ENCODE data around the gene F12. TPM values are rescaled to one million over a fixed set of nuclear protein-coding genes. Genes with fewer than 3 reads are reported as not detected.

Gene F12
- 0.12 and 0.59 TPM in 2 replicates for total RNA-seq (2014; rRNA removed; shearing (Covaris generic))

- no peak for DNase-seq (ENCODE audit: low read depth)
Measured at GRCh38 chr5:177409043-177409801, at the start of gene F12. Gene F12 (minus strand): TSS chr5:177409564. CDS start chr5:177409527, 37 bp downstream.

DNA sequence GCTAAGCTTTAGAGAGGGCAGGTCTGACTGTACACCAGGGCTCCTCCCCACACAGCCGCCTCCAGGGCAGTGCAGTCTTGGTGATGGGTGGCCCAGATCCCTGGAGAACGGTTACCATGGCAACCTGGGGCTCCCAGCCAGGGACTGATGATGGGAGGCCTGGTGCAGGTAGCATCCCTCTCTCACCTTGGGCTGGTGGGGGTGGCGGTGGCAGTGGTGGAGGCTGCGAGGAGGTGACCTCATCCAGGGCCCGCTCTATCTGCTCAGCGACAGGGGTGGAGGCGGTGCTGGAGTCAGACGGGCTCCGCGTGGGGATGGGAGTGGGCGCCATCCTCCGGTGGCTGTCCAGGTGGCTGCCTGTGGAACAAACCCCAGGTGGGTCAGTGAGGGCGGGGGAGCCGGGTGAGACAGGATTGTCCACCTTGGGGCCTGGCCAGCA is 49.6 kb upstream of the F12 start:
- peak; percentile 40 for DNase-seq (ENCODE audit: low read depth)

DNA sequence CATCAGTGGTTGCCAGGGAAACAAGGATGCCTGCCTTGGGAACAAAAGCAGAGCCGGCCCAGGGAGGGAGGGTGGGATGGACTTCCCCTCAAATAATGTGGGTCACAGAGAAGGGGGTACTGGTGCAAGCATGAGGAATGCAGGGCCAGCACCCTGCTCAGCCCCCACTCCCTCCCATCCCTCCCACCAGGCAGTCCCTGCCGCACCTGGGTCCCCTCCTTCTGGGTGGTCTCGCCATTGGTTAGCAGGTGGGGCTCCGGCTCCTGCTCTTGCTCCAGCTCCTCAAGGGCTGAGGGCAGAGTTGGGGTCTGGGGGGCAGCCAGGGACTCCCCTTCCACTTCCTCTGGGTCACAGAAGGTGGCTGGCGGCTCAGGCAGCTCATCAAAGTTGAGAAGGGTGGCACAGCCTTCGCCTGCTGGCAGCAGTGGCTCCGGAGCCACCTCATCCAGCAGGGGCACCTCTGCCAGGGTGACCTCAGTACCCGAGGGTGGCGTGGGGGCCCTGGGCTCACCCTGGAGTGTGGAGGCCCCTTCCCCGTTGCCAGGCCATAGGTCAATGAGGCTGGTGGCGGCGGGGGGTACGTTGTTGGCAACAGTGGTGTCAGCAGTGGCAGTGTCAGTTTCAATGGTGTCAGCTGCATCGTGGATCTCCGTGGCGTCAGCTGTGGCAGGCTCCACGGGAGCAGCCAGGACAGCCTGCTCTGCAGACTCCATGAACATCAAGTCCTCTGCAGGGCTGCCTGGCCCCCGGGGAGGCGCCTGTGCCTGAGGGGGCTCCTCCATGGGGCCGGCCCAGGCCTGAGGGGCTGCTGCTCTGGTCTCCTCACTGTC is 48.7 kb upstream of the F12 start:
- DNase-seq (ENCODE audit: low read depth): no peak

- peak; percentile 88 for DNase-seq (ENCODE audit: low read depth)
Measured at GRCh38 chr5:177456976-177457851, 47.9 kb upstream of the F12 start.

GRCh38 chr5:177456591-177456964 is 47.2 kb upstream of the F12 start:
- DNase-seq (ENCODE audit: low read depth): no peak

- peak; percentile 45 for DNase-seq (ENCODE audit: low read depth)
Measured at GRCh38 chr5:177455661-177456590, 46.6 kb upstream of the F12 start.

GRCh38 chr5:177455036-177455660 is 45.8 kb upstream of the F12 start:
- peak; percentile 37 for DNase-seq (ENCODE audit: low read depth)

- DNase-seq (ENCODE audit: low read depth): peak; percentile 79
Measured at GRCh38 chr5:177454397-177455035, 45.2 kb upstream of the F12 start.

DNA sequence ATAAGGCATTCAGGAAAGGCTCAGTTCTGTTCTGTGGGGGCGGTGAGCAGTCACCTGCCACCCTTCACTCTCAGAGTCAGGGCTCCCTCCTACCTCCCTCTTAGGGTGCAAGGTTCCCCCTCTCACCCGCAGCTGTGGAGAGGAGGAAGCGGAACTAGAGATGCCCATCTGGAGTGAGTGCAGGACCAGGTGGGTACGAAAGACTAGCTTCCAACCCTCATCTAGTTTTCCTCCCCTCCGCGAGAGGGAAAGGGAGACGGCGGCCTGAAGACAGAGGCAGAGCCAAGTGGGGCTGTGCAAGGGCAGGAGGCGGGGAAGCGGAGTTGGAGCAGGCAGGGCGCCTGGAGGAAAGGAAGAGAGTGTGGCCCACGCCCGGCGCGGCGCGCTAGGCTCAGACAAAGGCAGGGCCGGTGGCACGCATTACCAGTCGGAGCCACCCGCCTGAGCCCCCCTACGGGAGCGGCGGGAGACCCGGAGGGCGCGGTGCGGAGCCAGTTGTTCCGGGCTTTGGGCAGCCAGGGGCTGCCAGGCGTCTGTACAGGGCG is 44.6 kb upstream of the F12 start:
- DNase-seq (ENCODE audit: low read depth): no peak

DNA sequence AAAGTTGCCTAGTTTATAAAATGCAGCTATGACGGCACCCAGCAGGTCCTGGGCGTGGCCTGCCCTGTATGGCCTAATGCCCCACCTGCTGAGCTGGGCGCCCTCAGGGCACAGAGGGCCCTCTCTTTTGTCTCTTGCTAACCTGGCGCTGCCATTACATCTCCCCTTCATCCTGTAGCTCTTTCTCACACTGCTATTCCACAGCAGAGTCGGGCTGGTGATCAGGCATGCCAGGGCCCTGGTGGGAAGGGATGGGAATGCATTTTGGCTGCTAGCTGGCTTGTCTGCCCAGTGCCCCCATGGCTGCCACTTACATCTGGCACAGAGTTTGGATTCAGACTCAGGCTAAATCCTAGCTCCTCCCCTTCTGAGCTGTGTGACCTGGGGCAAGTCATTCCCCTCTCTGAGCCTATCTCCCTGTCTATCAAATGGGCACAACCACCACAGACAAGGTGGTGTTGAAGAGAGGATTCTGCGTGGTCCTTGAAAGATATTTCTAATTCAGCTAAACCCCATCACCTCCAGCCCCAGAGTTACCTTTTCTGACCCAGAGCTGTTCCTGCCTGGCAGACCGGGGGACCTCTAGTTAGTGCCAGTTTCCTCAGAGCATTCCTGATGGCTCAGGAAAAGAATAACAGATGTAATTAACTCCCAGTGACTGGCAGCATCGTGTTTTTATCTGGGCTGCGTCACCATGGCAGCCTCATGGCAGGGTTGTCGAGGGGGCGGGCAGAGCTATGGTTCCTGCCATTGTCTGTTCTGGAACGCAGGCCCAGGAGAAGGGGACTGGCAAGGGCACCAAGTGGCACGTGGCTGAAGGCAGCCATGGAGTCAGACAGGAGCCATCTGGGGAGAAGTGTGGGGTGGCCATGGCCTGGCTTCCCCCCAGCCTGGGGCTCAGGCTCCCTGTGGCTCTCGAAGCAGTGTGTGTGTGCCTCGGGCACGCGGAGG is 43.6 kb upstream of the F12 start:
- DNase-seq (ENCODE audit: low read depth): no peak

DNA sequence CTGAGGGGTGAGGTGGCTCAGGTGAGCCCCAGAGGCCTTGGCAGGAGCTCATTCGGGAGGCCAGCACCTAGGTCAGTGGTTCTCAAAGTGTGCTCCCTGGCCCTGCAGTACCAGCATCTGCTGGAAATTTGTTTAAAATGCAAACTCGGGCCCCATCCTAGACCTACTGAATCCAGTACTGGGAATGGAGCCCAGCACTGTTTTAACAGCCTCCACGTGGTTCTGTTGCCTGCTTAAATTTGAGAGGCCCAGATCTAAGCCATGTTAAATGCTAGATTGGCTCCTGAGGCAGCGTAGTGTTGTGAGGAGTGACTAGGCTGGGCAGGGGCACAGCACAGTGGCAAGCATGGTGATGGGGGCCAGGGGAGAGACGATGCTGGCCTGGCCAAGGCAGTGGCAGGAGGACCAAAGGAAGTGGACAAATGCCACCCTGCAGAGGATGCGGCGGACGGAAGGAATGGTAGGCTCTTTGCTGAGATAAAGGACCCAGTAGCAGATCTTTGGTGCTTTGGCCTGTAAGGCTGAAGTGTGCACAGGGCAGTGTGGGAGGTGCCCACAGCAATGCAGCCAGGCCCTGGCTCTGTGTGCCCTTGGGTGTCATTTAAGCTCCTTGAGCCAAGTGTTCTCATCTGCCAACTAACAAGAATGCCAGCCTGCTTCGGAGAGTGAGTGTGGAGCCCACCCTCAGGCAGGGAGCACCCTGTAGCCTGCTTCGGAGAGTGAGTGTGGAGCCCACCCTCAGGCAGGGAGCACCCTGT is 41.5 kb upstream of the F12 start:
- no peak for DNase-seq (ENCODE audit: low read depth)

DNA sequence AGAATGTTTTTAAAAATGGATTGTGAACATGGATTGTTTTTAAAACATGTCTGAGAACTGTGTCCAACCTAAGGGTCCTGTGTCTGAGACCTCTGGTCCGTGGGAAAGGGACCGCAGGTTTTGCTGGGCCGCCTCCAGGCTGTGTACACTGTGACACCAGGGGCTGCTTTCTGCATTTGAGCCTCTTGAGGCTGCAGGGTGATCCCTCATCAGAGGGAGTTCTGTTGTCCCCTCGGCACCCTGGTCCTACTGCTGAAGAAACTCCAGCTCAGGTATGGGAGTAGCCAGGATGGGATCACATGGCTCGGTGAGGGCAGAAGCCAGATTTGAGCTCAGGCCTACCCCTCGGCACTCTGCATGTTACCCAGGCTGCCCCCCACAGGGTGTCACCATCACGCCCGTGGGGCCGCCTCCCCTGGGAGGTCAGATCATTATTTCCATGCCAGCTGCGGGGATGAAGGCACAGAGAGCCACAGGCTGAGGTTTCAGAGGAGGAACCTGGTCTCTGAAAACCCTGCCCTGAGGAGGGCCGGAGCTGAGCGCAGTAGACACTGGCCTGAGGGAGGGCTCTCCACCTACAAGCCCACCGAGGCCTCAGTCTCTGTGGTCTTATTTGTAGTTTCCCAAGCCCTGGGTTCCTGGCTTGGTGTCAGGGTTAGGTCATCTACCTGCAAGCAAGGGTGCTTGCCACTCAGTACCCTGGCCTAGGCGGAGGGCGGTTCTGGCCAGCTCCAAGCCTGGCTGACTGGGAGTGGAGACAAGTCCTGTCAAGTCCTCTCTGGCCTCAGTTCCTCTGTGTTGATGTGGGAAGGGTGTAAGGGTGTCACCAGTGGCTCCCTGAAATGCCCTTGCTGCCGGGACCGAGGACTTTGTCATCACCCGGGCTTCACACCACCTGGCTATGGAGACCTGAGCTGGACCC is 40.0 kb upstream of the F12 start:
- no peak for DNase-seq (ENCODE audit: low read depth)

DNA sequence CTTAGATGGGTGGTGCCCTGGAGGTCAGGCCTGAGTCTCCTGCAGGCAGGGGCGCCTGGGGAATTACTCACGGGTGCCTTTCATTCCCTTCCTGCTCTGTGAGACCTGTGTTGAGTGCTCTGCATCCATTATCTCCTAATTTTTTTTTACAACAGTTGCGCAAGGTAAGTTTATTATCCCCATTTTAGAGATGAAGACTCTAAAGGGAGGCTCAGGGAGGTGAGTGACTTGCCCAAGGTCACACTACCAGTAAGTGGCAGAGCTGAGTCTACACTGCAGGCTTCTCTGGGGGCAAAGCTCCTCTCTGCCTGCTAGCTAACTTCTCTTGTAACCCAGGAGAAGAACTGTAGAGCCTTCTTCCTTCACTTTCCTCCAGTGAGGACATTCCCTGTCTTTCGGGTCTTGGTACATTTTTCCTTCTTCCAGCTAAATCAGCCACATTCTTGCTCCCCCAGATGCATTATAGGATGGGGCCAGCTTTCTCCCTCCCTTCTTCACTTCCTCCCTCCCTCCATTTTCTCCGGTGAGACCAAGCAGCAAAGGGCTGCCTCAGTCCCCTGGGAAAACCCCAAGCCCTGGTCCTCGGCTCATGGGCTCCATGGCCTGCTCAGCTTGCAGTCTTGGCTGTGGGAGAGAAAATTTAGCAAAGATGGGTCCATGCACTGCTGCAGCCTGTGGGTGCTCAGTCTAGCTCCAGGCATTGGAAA is 39.0 kb upstream of the F12 start:
- no peak for DNase-seq (ENCODE audit: low read depth)

DNA sequence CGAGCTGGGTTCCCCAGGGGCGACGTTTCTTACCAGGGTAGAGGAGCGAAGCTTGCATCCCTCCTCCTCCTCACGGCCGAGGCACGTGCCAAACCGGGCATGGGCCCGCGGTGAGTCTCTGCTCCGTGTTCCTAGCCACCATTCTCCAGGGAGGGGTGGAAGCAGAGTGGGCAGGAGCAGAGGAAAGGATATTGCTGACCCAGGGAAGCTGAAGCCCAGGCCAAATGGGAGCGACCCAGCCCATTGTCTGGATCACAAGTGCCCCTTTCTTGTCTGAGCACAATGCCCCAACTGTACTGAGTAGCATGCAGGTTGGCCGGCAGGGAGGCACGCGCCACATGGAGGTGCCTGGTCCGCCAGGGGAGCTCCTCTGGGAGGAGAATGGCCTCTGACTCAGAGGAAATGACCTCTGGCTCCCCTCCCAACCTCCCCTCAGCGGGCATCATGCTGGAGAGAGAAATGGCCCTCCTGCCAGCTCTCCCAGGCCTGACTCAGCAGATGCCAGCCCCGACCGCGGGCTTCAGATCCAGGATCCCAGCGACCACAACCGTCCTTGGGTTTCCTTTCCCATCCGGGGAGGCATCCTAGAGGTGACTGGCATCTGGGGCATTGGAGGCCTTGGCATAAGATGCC is 38.4 kb upstream of the F12 start:
- DNase-seq (ENCODE audit: low read depth): peak; percentile 96

DNA sequence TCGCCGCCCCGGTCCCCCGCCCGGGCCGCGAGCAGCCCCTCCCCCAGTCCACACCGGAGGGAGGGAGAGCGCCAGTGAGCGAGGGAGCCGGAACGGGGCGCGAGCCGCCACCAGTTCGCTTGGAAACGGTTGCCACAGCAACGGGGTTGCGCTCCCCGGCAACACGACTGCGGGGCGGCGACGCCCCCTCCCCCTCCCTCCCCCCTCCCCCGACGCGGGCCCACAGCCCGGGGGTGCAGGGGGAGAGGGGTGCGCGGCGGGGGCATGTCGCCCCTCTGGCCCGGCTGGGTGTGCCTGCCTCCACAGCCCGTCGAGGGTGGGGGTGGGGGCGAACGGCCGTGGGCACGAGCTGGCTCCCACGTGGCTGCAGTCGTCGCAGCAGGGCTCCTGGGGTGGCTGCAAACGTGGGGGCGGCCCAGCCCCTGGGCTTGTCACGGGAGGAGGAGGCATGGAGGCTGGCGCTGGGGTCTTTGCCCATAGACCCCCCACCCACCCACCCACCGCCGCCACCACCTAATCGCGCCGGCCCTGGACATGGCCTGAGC is 37.8 kb upstream of the F12 start:
- peak; percentile 61 for DNase-seq (ENCODE audit: low read depth)
